Type B pancreatic cell (in vitro differentiated cells): ENCODE results near the gene CUL4A. TPM values are rescaled to one million over a fixed set of nuclear protein-coding genes. Genes with fewer than 3 reads are reported as not detected.
"Not testable (repeated sequence)": the region's sequence is repeated elsewhere in the genome, so short reads cannot be mapped to it uniquely, and the experiment has no call there.

Source experiments
- DNase-seq: peaks from one replicate; pipeline ENCODE4 v3.0.0; 2021; ENCODE audit warnings: mixed read lengths; ENCODE audit not compliant: unreplicated experiment; ENCODE audit errors: extremely low spot score
- H3K27ac Mint-ChIP-seq: 2 replicates; pipeline ENCODE4 v1.8.0; 2021; ENCODE audit warnings: mild to moderate bottlenecking, mixed read lengths
- H3K27me3 Mint-ChIP-seq: 2 replicates; pipeline ENCODE4 v1.8.0; 2021; ENCODE audit warnings: mixed read lengths
- H3K36me3 Mint-ChIP-seq: 2 replicates; pipeline ENCODE4 v1.8.0; 2021; ENCODE audit warnings: mixed read lengths
- H3K4me1 Mint-ChIP-seq: one replicate; pipeline ENCODE4 v1.8.0; 2021; ENCODE audit warnings: mixed read lengths; ENCODE audit not compliant: unreplicated experiment
- H3K4me3 Mint-ChIP-seq: 2 replicates; pipeline ENCODE4 v1.8.0; 2021; ENCODE audit warnings: mild to moderate bottlenecking, mixed read lengths
- H3K9me3 Mint-ChIP-seq: 2 replicates; pipeline ENCODE4 v1.8.0; 2021; ENCODE audit warnings: mixed read lengths
- CTCF ChIP-seq: fragments of 200-600 bp; sonication (generic); conservative IDR thresholded peaks from 2 replicates; pipeline ENCODE4 v1.5.0; 2021; ENCODE audit warnings: antibody characterized with exemption, mild to moderate bottlenecking
- total RNA-seq: library from RNA; stranded (reverse); gene quantifications from 2 replicates; pipeline ENCODE4 v1.2.1, GENCODE V29; 2021; ENCODE audit warnings: low replicate concordance

The CUL4A gene
- total RNA-seq, 1 donor from 2014 or later = 64.6 TPM

GRCh38 chr13:113238536-113238935, 29.1 kb downstream of the CUL4A start:
- DNase-seq = no peak
- H3K4me1 Mint-ChIP-seq = no peaks in the 10 kb centered on the region
- no peak overlapping the region for H3K4me3 Mint-ChIP-seq
- H3K27ac Mint-ChIP-seq = no peak overlapping the region
- H3K27me3 Mint-ChIP-seq = no peaks in the 10 kb centered on the region
- no peaks in the 10 kb centered on the region for H3K9me3 Mint-ChIP-seq
- TF ChIP-seq CTCF = no peak
- peaks cover under 1% of the 10 kb centered on the region for H3K36me3 Mint-ChIP-seq

GRCh38 chr13:113239357-113239756, 29.9 kb downstream of the CUL4A start:
- no peak for TF ChIP-seq CTCF
- Mint-ChIP-seq H3K36me3 (no peaks in the 10 kb centered on the region), H3K27me3 (no peaks in the 10 kb centered on the region), H3K27ac (no peak overlapping the region), H3K4me3 (no peak overlapping the region), H3K4me1 (no peaks in the 10 kb centered on the region), H3K9me3 (no peaks in the 10 kb centered on the region)
- no peak for DNase-seq

GRCh38 chr13:113239986-113240385, 30.6 kb downstream of the CUL4A start:
- Mint-ChIP-seq H3K27me3 (no peaks in the 10 kb centered on the region), H3K27ac (no peak overlapping the region), H3K4me1 (no peaks in the 10 kb centered on the region), H3K9me3 (no peaks in the 10 kb centered on the region), H3K4me3 (no peak overlapping the region), H3K36me3 (peaks cover 2% of the 10 kb centered on the region)
- TF ChIP-seq CTCF = no peak
- DNase-seq = no peak

GRCh38 chr13:113241623-113242022, 32.2 kb downstream of the CUL4A start:
- not testable (repeated sequence) for H3K4me3 Mint-ChIP-seq, H3K27me3 Mint-ChIP-seq, H3K9me3 Mint-ChIP-seq, H3K27ac Mint-ChIP-seq, DNase-seq, H3K4me1 Mint-ChIP-seq
- peaks cover 15% of the 10 kb centered on the region for H3K36me3 Mint-ChIP-seq

GRCh38 chr13:113243847-113244246, 34.4 kb downstream of the CUL4A start:
- no peaks in the 10 kb centered on the region for H3K27me3 Mint-ChIP-seq
- DNase-seq = no peak
- no peaks in the 10 kb centered on the region for H3K9me3 Mint-ChIP-seq
- H3K4me1 Mint-ChIP-seq = no peaks in the 10 kb centered on the region
- no peak overlapping the region for H3K27ac Mint-ChIP-seq
- no peak overlapping the region for H3K4me3 Mint-ChIP-seq
- TF ChIP-seq CTCF = no peak
- peaks cover 15% of the 10 kb centered on the region for H3K36me3 Mint-ChIP-seq

GRCh38 chr13:113245849-113246796, 36.7 kb downstream of the CUL4A start:
- no peak overlapping the region for H3K27ac Mint-ChIP-seq
- H3K9me3 Mint-ChIP-seq = no peaks in the 10 kb centered on the region
- no peak overlapping the region for H3K4me3 Mint-ChIP-seq
- peak; percentile 56 for TF ChIP-seq CTCF
- DNase-seq = no peak
- H3K36me3 Mint-ChIP-seq = peaks cover 15% of the 10 kb centered on the region
- no peaks in the 10 kb centered on the region for H3K27me3 Mint-ChIP-seq
- H3K4me1 Mint-ChIP-seq = no peaks in the 10 kb centered on the region
